ENCODE results near the gene CHRNA1. TPM values are rescaled to one million over a fixed set of nuclear protein-coding genes. Genes with fewer than 3 reads are reported as not detected.

CHRNA1 gene
- total RNA-seq, 1 donor from 2014 or later, result not detected

DNA sequence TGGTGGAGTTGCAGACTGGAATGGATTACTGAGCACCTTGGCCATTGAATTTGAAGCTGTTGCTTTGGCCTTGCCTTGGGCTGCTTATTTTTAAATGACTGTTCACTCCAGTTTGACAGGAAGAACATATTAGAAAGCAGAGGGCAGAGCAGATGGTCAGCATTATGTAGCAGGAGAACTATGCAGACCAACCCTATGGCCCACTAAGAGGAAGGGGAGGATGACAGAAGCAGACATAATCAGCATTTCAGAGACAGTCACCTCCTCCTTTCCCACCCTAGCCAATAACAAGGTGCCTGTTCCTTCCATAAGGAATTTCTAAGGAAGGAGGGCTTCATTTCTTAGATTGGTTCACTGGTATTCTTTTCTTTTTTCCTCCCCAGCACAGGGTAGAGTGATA is 2.4 kb downstream of the CHRNA1 start:
- Mint-ChIP-seq H3K4me1 (no peaks in the 10 kb centered on the region), H3K36me3 (ENCODE audit: low read depth) (no peaks in the 10 kb centered on the region), H3K9me3 (no peaks in the 10 kb centered on the region), H3K27ac (no peak overlapping the region), H3K27me3 (peaks cover 23% of the 10 kb centered on the region), H3K4me3 (no peak overlapping the region)
- ChIA-PET CTCF (no interaction called here), POLR2A (no interaction called here)
- no peak for ATAC-seq (ENCODE audit: low read depth)
- DNase-seq, result no peak
- intact Hi-C loops (cut with micrococcal nuclease), result no loop called here
- TF ChIP-seq, protein P1, sequence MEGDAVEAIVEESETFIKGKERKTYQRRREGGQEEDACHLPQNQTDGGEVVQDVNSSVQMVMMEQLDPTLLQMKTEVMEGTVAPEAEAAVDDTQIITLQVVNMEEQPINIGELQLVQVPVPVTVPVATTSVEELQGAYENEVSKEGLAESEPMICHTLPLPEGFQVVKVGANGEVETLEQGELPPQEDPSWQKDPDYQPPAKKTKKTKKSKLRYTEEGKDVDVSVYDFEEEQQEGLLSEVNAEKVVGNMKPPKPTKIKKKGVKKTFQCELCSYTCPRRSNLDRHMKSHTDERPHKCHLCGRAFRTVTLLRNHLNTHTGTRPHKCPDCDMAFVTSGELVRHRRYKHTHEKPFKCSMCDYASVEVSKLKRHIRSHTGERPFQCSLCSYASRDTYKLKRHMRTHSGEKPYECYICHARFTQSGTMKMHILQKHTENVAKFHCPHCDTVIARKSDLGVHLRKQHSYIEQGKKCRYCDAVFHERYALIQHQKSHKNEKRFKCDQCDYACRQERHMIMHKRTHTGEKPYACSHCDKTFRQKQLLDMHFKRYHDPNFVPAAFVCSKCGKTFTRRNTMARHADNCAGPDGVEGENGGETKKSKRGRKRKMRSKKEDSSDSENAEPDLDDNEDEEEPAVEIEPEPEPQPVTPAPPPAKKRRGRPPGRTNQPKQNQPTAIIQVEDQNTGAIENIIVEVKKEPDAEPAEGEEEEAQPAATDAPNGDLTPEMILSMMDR (IDR thresholded peaks at IDR 0.05), result no peak

DNA sequence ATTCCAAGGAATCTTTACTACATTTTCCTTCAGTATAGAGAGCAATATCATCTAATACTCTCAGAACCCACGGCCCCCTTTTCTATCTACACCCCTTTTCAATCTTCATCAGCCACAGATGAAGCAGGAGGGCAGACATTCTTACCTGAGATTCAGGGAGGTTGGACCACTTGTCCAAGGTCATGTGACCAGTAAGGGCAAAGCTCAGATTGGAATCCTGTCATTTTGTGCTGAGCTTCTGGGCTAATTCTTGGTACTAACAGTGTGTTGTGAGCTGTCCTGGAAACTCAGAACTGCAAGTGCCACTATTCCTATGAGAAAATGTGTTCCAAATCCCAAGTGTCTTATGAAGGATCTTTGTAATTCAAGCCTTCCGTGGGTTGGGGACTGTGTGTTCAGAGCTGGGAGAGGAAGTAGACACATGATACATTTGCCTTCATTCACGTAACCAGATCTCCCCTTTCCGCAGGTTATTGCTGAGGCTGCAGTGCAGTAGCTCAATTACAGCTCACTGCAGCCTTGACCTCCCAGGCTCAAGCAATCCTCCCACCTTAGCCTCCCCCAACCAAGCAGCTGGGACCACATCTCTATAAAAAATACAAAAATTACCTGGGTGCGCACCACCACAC is 3.3 kb downstream of the CHRNA1 start:
- Mint-ChIP-seq H3K27me3 (peaks cover 19% of the 10 kb centered on the region), H3K9me3 (no peaks in the 10 kb centered on the region), H3K4me1 (no peaks in the 10 kb centered on the region), H3K27ac (no peak overlapping the region), H3K36me3 (ENCODE audit: low read depth) (no peaks in the 10 kb centered on the region), H3K4me3 (no peak overlapping the region)
- TF ChIP-seq, protein P1 (IDR thresholded peaks at IDR 0.05), result no peak
- no peak for DNase-seq
- intact Hi-C loops (cut with micrococcal nuclease), result no loop called here
- no peak for ATAC-seq (ENCODE audit: low read depth)
- ChIA-PET POLR2A (no interaction called here), CTCF (no interaction called here)

DNA sequence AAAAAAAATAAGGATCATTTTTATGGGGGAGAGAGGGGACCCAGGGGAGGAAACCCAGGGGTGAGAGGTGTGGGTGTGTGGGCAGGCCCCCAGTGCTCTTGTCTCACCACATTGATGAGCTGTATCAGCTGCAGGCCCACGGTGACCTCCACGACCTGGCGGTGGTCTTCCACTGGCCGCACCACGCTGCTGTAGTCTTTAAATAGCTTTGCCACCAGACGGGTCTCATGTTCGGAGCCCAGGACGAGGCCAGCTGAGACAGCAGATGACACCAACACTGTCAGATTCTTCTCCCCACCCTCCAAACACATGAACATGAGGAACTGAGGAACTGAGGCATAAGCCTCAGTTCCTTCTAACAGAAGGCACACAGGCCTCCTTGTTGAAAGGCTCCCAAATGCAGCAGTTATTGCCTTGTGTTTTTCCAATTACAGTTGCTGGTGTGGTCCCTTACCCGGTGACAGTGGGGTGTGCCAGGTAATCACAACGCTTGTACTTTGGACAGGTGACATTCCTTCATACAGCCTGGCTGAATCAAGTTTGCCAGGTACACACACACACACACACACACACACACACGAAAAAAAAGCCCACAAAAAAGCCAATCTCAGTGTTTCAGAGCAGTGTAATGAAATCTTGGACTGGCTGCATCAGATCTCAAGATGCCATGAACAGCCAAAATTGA is 4.7 kb downstream of the CHRNA1 start:
- H3K27ac Mint-ChIP-seq, result no peak overlapping the region
- CTCF ChIA-PET, result no interaction called here
- POLR2A ChIA-PET, result no interaction called here

DNA sequence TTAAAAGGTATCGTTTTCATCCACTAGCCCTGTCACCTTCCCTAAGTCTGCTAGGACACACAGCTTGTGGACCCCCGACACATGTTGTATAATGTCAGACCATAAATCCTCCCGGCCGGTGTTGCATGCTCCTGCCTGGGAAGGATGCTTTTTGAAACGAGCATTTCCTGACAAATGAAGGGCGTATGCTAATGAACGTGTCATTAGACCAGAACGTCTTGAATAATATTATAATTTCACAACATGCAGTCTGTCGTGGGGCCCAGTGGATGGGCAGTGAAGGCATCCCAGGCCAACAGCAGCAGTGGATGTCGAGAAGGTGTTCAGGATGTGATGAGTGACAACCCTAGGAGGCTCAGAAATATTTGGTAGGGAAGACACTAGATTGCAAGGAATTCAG is 7.5 kb downstream of the CHRNA1 start:
- intact Hi-C loops (cut with micrococcal nuclease), result no loop called here
- ChIA-PET POLR2A (no interaction called here), CTCF (no interaction called here)
- DNase-seq (no peak), ATAC-seq (ENCODE audit: low read depth) (no peak)
- Mint-ChIP-seq H3K36me3 (ENCODE audit: low read depth) (no peaks in the 10 kb centered on the region), H3K4me1 (peaks cover 21% of the 10 kb centered on the region), H3K4me3 (no peak overlapping the region), H3K27me3 (peaks cover 11% of the 10 kb centered on the region), H3K9me3 (no peaks in the 10 kb centered on the region), H3K27ac (no peak overlapping the region)
- TF ChIP-seq, protein P1 (IDR thresholded peaks at IDR 0.05), result no peak

More for the DNA sequence above, 4.7 kb downstream of the CHRNA1 start:
- ATAC-seq (ENCODE audit: low read depth) (no peak), DNase-seq (no peak)
- intact Hi-C loops (cut with micrococcal nuclease), result no loop called here
- no peaks in the 10 kb centered on the region for H3K4me1 Mint-ChIP-seq
- no peak overlapping the region for H3K4me3 Mint-ChIP-seq
- H3K27me3 Mint-ChIP-seq, result peaks cover 16% of the 10 kb centered on the region
- no peaks in the 10 kb centered on the region for H3K9me3 Mint-ChIP-seq
- TF ChIP-seq, protein P1 (IDR thresholded peaks at IDR 0.05), result no peak
- no peaks in the 10 kb centered on the region for H3K36me3 Mint-ChIP-seq (ENCODE audit: low read depth)

DNA sequence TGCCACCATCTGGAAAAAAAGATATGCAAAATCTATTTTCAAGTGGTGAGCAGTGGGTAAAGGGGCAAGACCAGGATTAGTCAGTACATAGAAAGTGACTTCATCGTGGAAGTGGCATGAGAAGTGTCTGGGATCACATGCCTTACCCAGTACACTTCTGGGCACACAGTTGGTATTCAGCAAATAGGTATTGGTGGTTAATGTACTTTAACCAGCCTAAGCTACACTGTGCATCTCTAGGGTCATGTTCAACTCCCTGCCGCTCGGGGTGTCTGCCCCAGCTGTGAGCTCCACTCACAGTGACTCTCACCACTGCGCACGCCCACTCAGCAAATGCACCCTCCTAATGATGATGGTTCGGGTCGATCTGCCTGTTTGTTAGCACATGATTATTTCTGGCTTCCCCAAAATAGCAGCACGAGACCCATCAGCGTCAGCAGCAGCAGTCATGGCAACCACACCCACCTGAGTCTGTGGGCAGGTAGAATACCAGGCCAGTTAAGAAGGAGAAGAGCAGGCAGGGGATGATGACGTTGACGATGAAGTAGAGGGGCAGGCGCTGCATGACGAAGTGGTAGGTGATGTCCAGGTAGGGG is 11.1 kb downstream of the CHRNA1 start:
- Mint-ChIP-seq H3K4me3 (peak overlapping the region; percentile 32), H3K27me3 (peaks cover 3% of the 10 kb centered on the region), H3K36me3 (ENCODE audit: low read depth) (no peaks in the 10 kb centered on the region), H3K27ac (peak overlapping the region; percentile 54), H3K4me1 (peaks cover 50% of the 10 kb centered on the region), H3K9me3 (no peaks in the 10 kb centered on the region)
- DNase-seq (peak; percentile 22), ATAC-seq (ENCODE audit: low read depth) (peak; percentile 33)
- CTCF ChIA-PET, result no interaction called here
- POLR2A ChIA-PET, result interaction anchor here (0.6 kb wide), 1 partner anchor 812 kb away, joined by 3 read pairs; no protein-coding TSS in a partner anchor
- TF ChIP-seq, protein P1 (IDR thresholded peaks at IDR 0.05), result no peak
- intact Hi-C loops (cut with micrococcal nuclease), result loop anchor here (5.0 kb wide), 2 partner anchors 266 to 414 kb away; partner anchors contain the start of genes ATF2 and GPR155

Data from activated B cell treated with CpG ODN at 0.5 μM for 24 hours (primary cell).